T-helper 9 cell (primary cell): ENCODE data around the gene ANKRD27.
A peak's percentile ranks its signal among the peaks of the same experiment; 100 is the strongest.

Source experiments
- DNase-seq: peaks from one replicate; pipeline ENCODE4 v3.0.0-alpha.2; 2020

Gene ANKRD27

DNA sequence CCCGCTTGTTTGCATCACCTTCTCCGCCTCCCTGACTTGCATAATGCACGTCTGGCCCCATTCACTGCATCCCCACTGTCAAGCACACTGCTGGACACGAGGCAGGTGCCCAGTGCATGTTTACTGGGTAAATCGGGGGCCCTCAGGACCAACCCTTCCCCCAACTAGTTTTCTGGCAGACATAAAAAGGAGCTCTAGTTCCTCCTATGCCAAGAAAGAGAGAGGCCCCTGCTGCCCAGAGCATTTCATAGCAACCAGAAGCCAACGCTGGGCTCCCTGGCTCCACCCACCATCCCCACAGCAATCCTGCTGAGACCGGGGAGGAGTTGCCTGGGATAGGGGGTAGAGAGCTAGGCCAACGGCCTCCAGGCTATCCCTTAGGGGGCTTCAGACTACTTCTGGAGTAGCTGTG lies 23.2 kb downstream of the ANKRD27 start:
- no peak for DNase-seq

GRCh38 chr19:32650671-32651070 lies 24.3 kb downstream of the ANKRD27 start:
- no peak for DNase-seq

DNA sequence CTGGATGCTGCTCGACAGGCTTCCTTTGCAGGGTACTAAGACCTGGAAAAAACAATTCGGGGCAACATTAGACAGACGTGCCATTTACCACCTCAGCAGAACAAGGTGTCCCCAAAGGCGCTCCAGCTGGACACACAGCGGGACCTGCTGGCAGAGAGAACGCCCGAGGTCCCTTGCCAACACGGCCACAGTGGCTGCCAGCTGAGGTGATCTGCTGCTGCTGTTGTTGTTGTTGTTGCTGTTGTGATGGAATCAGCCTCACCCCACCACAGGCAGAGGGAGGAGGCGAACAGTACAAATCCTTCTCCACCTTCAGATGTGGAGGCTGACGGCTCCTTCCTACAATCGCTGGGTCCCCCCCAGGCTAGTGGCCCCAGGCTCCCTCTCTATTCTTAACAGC lies 25.2 kb downstream of the ANKRD27 start:
- DNase-seq: no peak

DNA sequence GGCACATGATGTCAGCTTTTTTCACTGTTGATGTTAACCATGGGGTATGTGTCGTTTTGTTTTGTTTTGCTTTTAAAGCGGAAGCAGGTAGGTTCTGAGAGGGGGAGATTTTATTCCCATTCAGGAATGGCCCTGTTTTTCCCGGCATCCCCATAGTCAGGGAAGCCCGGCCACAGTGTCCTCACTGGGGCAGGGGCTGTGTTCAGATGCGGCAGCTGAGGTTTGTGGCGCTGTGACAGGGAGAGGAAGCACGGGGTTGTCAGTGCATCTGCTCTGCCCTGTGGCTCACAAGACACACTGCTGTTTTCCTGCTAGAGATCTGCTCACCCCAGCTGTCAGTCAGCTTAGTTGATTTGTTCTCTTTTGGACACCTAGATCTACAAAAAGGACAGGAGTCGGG lies 27.6 kb downstream of the ANKRD27 start:
- DNase-seq: no peak

DNA sequence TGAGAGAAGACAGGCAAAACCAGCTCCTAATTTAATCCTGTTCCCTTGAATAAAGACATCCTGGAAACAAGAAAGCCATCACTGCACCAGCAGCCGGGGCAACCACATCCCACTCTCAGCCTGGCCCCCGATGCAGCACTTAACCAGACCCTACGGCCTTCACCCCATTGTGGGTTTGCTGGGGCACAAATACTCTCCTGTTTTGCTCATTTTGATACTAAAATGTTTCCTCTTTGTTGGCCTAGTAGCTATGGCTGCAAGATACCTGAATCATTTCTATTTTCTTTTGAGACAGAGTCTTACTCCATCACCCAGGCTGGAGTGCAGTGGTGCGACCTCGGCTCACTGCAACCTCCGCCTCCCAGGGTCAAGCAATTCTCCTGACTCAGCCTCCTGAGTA lies 28.4 kb downstream of the ANKRD27 start:
- DNase-seq: no peak

GRCh38 chr19:32642771-32643170 lies 32.2 kb downstream of the ANKRD27 start:
- peak; percentile 34 for DNase-seq

DNA sequence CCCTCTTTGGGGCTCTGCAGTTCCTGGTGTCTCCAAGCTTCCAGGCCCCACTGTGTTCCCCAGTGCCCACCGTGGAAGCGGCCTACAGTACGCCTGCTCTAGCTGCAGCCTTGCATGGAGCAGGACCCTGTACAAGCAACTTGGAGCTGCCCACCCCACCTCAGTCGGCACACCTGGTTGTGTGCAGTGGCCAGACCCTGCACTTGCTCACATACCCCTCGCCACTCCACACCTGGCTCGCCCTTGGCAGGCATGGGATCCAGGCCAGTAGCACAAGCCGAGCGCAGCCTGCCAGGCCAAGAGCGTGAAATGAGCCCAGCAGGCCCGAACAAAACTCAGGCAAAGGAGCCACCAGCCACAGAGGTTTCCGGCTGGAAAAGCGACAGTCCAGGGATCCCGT lies 36.4 kb downstream of the ANKRD27 start:
- DNase-seq: no peak

DNA sequence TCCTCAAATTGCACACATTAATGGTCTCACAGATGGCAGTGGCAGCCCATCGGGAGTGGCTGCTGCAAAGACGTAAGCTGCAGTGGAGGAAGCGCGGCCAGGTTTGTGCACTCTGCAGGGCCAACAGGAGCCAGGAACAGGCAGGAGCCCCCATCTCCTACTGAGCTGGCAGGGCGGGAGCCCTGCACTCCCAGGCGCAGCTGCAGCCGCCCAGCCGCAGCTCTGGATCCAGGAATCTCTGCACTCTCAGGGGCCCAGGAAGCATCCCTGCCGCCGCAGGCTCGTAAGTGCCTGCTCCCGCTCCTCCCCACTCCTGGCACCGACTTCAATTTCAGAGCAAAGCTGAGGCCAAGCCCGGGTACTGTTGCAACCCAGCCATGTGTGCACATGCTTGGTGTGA lies 37.5 kb downstream of the ANKRD27 start:
- DNase-seq: no peak

GRCh38 chr19:32631381-32631780 lies 43.6 kb downstream of the ANKRD27 start:
- DNase-seq: no peak

- DNase-seq: no peak
Measured at GRCh38 chr19:32630338-32630737, 44.6 kb downstream of the ANKRD27 start.

GRCh38 chr19:32627714-32628270 lies 47.2 kb downstream of the ANKRD27 start:
- no peak for DNase-seq

DNA sequence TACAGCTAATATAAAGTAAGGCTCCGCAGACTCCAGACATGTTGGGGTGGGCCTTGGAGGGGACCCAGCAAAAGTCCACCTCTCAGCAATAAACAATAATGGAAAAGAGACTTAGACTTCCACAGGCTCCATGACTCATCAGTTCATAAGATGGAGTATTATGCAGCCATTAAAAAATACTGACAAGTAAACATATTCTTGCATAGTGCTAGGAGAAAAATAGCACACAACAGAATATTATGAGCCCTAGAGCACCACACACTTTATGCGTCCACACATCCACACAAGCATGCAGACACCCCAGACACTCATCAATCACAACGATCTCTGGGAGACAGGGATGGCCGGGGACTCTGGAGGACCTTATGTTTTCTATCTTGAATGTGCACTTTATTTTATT lies 48.0 kb downstream of the ANKRD27 start:
- DNase-seq: no peak

GRCh38 chr19:32624410-32624809 lies 50.6 kb downstream of the ANKRD27 start:
- DNase-seq: no peak

DNA sequence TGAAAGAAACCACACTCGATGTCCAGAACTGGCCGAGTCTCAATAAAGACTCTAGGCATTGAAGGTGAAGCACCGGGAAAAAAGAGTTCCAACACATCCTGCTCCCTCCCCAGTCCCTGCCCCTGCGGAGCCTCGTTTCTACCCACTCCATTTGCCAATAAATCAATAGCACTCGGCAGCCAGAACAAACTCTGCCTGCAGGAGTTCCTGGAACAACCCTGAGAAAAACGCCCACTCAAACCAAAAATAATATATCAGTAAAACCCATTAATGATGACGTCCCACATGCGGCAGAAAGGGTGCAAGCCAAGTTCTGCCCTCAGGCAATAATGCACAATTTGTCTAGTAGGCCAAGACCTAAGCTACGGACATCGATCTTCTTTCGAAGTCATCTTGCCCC lies 53.0 kb downstream of the ANKRD27 start:
- no peak for DNase-seq

- no peak for DNase-seq
Measured at GRCh38 chr19:32619051-32619685, 55.8 kb downstream of the ANKRD27 start.

DNA sequence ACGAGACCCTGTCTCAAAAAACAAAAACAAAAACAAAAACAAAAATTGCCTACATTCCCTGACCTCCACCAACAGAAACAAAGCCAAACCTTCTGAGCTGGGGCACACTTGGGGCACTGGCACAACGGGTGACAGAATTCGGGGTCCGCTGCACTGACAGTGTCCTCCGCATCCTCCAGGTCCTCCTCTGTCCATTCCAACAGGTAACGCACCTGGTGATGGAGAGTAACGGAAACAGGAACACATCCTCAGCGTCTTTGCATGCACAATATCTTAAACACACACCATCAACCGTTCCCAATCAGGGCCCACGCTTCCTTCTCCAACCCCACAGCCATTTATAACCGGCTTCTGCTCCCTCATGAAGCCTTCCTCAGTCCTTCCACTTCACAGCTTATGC lies 59.4 kb downstream of the ANKRD27 start:
- DNase-seq: no peak

GRCh38 chr19:32614916-32615315 lies 60.1 kb downstream of the ANKRD27 start:
- no peak for DNase-seq

DNA sequence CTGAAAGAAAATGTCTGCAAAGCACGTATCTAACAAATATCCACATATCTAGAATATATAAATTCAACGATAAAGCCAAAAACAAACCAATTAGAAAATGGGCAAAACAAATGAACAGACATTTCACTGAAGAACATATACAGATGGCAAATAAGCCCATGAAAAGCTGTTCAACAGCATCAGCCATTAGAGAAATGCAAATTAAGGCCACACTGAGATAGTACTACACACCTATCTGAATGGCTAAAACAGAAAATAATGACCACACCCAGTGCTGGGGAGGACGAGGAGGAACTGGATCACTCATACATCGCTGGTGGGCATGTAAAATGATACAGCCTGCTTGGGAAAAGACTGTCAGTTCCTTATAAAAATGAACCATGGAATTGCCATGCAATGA lies 62.0 kb downstream of the ANKRD27 start:
- DNase-seq: no peak

DNA sequence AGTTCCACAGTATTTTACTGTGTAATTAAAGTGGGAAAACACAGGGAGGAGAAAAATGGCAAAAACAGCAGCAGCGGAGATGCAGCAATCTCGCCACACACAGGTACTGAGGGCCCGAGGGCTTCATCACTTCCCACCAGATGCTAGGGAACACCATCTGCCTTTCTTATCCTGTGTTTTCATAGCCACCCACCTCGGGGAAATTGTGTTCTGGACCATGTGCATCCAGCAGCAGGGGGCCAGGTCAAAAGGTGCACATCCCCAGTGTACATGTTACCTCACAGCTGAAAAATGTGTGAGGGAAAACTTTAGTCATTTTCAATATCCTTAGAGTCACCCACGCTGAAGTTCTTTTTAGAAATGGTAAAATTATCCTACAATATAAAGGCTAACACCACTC lies 63.8 kb downstream of the ANKRD27 start:
- DNase-seq: no peak

GRCh38 chr19:32607479-32607878 lies 67.5 kb downstream of the ANKRD27 start:
- no peak for DNase-seq

DNA sequence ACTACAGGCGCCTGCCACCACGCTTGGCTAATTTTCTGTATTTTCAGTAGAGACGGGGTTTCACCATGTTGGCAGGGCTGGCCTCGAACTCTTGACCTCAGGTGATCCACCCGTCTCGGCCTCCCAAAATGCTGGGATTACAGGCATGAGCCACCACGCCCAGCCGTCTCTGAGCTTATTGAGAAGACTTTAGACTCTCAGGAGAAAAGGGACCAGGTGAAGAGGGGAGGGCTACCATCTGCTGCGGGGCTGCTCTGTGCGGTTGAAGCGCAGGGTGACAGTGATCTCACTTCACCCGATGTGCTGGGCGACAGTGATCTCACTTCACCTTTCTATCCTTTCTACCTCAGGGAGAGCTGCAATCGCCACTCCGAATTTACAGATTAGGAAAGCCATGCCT lies 68.7 kb downstream of the ANKRD27 start:
- DNase-seq: no peak

DNA sequence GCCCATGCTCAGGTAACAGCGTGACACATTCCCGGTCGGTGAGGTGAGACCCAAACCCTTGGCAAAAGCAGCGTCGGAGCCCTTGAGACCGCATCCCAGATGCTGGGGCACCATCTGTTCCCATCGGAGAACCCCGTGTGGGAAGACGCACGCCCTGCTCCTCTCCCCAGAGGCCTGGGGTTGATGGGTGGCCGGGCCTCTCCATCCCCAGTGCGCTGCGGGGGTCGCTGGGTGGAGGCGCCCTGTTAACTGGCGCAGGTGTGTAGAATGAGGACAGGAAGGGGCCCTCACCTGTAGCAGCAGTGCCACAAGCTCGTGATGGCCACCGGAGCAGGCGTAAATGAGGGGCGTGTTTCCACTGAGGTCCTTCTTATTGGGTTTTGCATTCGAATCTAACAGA lies 69.4 kb downstream of the ANKRD27 start:
- no peak for DNase-seq

DNA sequence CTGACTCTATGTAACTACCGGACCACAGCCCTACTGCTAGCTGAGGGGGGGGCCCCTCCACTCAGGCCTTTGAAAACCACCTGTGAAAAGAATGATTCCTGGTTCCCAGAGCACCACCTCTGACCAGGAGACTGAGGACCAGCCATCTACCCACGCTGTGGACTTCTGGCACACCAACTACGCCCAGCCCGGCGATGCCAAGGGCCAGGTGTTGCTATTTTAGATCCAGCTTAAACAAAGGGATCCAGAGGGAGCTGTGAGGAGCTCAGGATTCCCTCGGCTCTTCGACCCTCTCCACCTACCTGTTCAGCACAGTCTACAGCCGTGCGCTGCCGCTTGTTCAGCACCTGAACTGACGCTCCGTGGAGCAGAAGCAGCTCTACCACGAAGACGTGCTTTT lies 71.0 kb downstream of the ANKRD27 start:
- no peak for DNase-seq

- peak; percentile 26 for DNase-seq
Measured at GRCh38 chr19:32599736-32600157, 75.2 kb downstream of the ANKRD27 start.

- no peak for DNase-seq
Measured at GRCh38 chr19:32599258-32599657, 75.7 kb downstream of the ANKRD27 start.
